Neural cell (in vitro differentiated cells): ENCODE measurements around the gene PLXNC1.
A peak's percentile ranks its signal among the peaks of the same experiment; 100 is the strongest.

Experiments
- CTCF ChIP-seq: fragments of 450-650 bp; IDR thresholded peaks from 2 replicates; pipeline ENCODE4 v1.5.1; 2014; ENCODE audit warnings: antibody characterized with exemption, mild to moderate bottlenecking, moderate library complexity; ENCODE audit not compliant: poor library complexity, severe bottlenecking
- EP300 ChIP-seq: fragments of 450-650 bp; conservative IDR thresholded peaks from 2 replicates; pipeline ENCODE4 v1.6.1; 2014; ENCODE audit warnings: antibody characterized with exemption, mild to moderate bottlenecking, moderate library complexity; ENCODE audit not compliant: poor library complexity, severe bottlenecking
- EZH2 ChIP-seq: fragments of 200-600, 300-800 bp; shearing (Covaris generic), sonication (generic); IDR thresholded peaks from 2 replicates; pipeline ENCODE4 v1.6.1; 2014; ENCODE audit warnings: antibody characterized with exemption, low read length, borderline replicate concordance, mild to moderate bottlenecking; ENCODE audit not compliant: insufficient read depth, poor library complexity, severe bottlenecking
- POLR2AphosphoS5 ChIP-seq: IDR thresholded peaks from 2 replicates; pipeline ENCODE4 v1.6.1; 2012
- SMC3 ChIP-seq: fragments of 450-650 bp; conservative IDR thresholded peaks from 2 replicates; pipeline ENCODE4 v1.6.1; 2014; ENCODE audit warnings: antibody characterized with exemption, mild to moderate bottlenecking, moderate library complexity; ENCODE audit not compliant: poor library complexity

GRCh38 chr12:94150240-94151121 lies 2.1 kb downstream of the PLXNC1 start:
- TF ChIP-seq EZH2: no peak
- TF ChIP-seq CTCF: peak; percentile 45
- TF ChIP-seq POLR2AphosphoS5: no peak
- no peak for TF ChIP-seq EP300
- peak; percentile 61 for TF ChIP-seq SMC3
